Smooth muscle cell (in vitro differentiated cells): Measurements from ENCODE around the gene RNF224. TPM values are rescaled to one million over a fixed set of nuclear protein-coding genes. Genes with fewer than 3 reads are reported as not detected.

Experiments used
- DNase-seq: peaks from one replicate; lab custom pipeline; 2025; ENCODE audit not compliant: unreplicated experiment; lab: John Stamatoyannopoulos, UW
- H2AFZ ChIP-seq: fragments of 200-600 bp; sonication (generic); 2 replicates; pipeline ENCODE4 v1.6.0; 2016; ENCODE audit warnings: antibody characterized with exemption, low read depth, mild to moderate bottlenecking
- H3F3A ChIP-seq: fragments of 200-600 bp; sonication (generic); 2 replicates; pipeline ENCODE4 v1.6.0; 2017; ENCODE audit warnings: antibody characterized with exemption, low read depth
- H3K27ac ChIP-seq: fragments of 200-600 bp; sonication (generic); 2 replicates; pipeline ENCODE4 v1.5.1; 2016; ENCODE audit warnings: low read depth, mild to moderate bottlenecking
- H3K27me3 ChIP-seq: fragments of 200-600 bp; sonication (generic); 2 replicates; pipeline ENCODE4 v1.6.1; 2016; ENCODE audit warnings: low read depth, mild to moderate bottlenecking
- H3K36me3 ChIP-seq: fragments of 200-600 bp; sonication (generic); 2 replicates; pipeline ENCODE4 v1.5.1; 2016; ENCODE audit warnings: low read depth
- H3K4me1 ChIP-seq: fragments of 200-600 bp; sonication (generic); 2 replicates; pipeline ENCODE4 v1.5.1; 2016; ENCODE audit warnings: low read depth
- H3K4me2 ChIP-seq: fragments of 200-600 bp; sonication (generic); 2 replicates; pipeline ENCODE4 v1.6.0; 2016; ENCODE audit warnings: mild to moderate bottlenecking
- H3K4me3 ChIP-seq: fragments of 200-600 bp; sonication (generic); 2 replicates; pipeline ENCODE4 v1.5.1; 2016; ENCODE audit warnings: mild to moderate bottlenecking
- H3K79me2 ChIP-seq: fragments of 200-600 bp; sonication (generic); 2 replicates; pipeline ENCODE4 v1.6.0; 2016; ENCODE audit warnings: low read depth, mild to moderate bottlenecking
- H3K9ac ChIP-seq: fragments of 200-600 bp; sonication (generic); 2 replicates; pipeline ENCODE4 v1.6.0; 2016; ENCODE audit warnings: low read depth
- H3K9me3 ChIP-seq: fragments of 200-600 bp; sonication (generic); replicated peaks from 2 replicates; pipeline ENCODE4 v1.5.1; 2016; ENCODE audit warnings: low read depth
- H4K20me1 ChIP-seq: fragments of 200-600 bp; sonication (generic); 2 replicates; pipeline ENCODE4 v1.6.0; 2016; ENCODE audit warnings: low read depth
- WGBS: methylation state at CpG from one replicate; pipeline ENCODE4 v1.1.7; 2016; ENCODE audit warnings: low lambda C conversion rate; 5-methylcytosine and 5-hydroxymethylcytosine counted together
- polyA plus RNA-seq: library from polyadenylated mRNA; unstranded; fragments of >200 nt; fragmentation: Nextera tagmentation; extraction: Ambion mirVana; gene quantifications from 2 replicates; pipeline ENCODE4 v1.2.1, GENCODE V29; 2016
- total RNA-seq: library from RNA; depleted of rRNA; stranded (reverse); fragments of >200 nt; gene quantifications from 2 replicates; pipeline ENCODE4 v1.2.3, GENCODE V29; 2014
- TF ChIP-seq, protein P1 (sequence below): fragments of 200-600 bp; sonication (generic); IDR thresholded peaks from 2 replicates; pipeline ENCODE4 v1.5.1; 2017; ENCODE audit warnings: borderline replicate concordance, mild to moderate bottlenecking, antibody characterized with exemption; ENCODE audit not compliant: insufficient read depth, poor library complexity, severe bottlenecking

The RNF224 gene
- total and polyA plus RNA-seq, 2 experiments from 2014 or later = not detected

DNA sequence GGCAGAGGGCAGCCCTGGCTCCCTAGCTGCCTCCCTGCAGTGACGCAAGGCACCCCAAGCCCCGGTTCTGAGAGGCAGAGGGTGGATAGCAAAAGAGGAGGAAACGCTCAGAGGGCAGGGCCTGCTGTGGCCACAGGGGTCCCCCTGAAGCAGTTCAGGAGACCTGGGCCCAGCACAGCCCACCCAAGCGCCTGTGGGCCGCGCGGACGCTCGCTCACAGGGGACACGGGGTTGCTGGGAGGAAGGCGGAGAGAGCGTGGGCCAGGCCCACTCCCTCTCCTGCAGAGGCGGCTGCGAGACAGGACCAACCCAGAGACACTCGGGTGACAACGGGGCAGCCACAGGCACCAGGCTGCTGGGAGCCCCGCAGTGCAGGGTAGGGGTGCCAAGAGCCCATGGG is 47.5 kb upstream of the RNF224 start:
- H3K79me2 ChIP-seq = no peaks in the 10 kb centered on the region
- no peaks in the 10 kb centered on the region for H3K9me3 ChIP-seq
- H3K27ac ChIP-seq = no peak overlapping the region
- DNase-seq = no peak
- H3K4me3 ChIP-seq = no peak overlapping the region
- H3K9ac ChIP-seq = no peak overlapping the region
- 97% methylated on average over 17 of the region's 17 CpGs for WGBS
- no peak overlapping the region for H3K4me2 ChIP-seq
- TF ChIP-seq, protein P1, sequence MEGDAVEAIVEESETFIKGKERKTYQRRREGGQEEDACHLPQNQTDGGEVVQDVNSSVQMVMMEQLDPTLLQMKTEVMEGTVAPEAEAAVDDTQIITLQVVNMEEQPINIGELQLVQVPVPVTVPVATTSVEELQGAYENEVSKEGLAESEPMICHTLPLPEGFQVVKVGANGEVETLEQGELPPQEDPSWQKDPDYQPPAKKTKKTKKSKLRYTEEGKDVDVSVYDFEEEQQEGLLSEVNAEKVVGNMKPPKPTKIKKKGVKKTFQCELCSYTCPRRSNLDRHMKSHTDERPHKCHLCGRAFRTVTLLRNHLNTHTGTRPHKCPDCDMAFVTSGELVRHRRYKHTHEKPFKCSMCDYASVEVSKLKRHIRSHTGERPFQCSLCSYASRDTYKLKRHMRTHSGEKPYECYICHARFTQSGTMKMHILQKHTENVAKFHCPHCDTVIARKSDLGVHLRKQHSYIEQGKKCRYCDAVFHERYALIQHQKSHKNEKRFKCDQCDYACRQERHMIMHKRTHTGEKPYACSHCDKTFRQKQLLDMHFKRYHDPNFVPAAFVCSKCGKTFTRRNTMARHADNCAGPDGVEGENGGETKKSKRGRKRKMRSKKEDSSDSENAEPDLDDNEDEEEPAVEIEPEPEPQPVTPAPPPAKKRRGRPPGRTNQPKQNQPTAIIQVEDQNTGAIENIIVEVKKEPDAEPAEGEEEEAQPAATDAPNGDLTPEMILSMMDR = no peak
- no peaks in the 10 kb centered on the region for H4K20me1 ChIP-seq
- H3K4me1 ChIP-seq = no peaks in the 10 kb centered on the region
- no peak overlapping the region for H2AFZ ChIP-seq
- H3F3A ChIP-seq = no peaks in the 10 kb centered on the region
- H3K27me3 ChIP-seq = no peaks in the 10 kb centered on the region
- H3K36me3 ChIP-seq = no peaks in the 10 kb centered on the region

GRCh38 chr9:137180491-137180890 is 46.8 kb upstream of the RNF224 start:
- TF ChIP-seq, protein P1 = no peak
- no peak overlapping the region for H2AFZ ChIP-seq
- no peaks in the 10 kb centered on the region for H3F3A ChIP-seq
- H3K4me2 ChIP-seq = no peak overlapping the region
- no peak overlapping the region for H3K27ac ChIP-seq
- no peaks in the 10 kb centered on the region for H3K4me1 ChIP-seq
- WGBS = 96% methylated on average over 18 of the region's 20 CpGs
- no peaks in the 10 kb centered on the region for H3K36me3 ChIP-seq
- H3K4me3 ChIP-seq = no peak overlapping the region
- no peak for DNase-seq
- H3K79me2 ChIP-seq = no peaks in the 10 kb centered on the region
- H3K27me3 ChIP-seq = no peaks in the 10 kb centered on the region
- no peak overlapping the region for H3K9ac ChIP-seq
- no peaks in the 10 kb centered on the region for H3K9me3 ChIP-seq
- H4K20me1 ChIP-seq = no peaks in the 10 kb centered on the region

- DNase-seq = no peak
- Histone ChIP-seq H3K27ac (no peak overlapping the region), H3K27me3 (no peaks in the 10 kb centered on the region), H3K9me3 (no peaks in the 10 kb centered on the region), H4K20me1 (no peaks in the 10 kb centered on the region), H2AFZ (no peak overlapping the region), H3K4me3 (no peak overlapping the region), H3K79me2 (peaks cover 10% of the 10 kb centered on the region), H3K4me2 (no peak overlapping the region), H3K36me3 (no peaks in the 10 kb centered on the region), H3F3A (no peaks in the 10 kb centered on the region), H3K9ac (no peak overlapping the region), H3K4me1 (peaks cover under 1% of the 10 kb centered on the region)
- WGBS = 93% methylated on average over 22 of the region's 22 CpGs
- TF ChIP-seq, protein P1 = no peak
Measured at GRCh38 chr9:137181680-137182079, 45.6 kb upstream of the RNF224 start.

DNA sequence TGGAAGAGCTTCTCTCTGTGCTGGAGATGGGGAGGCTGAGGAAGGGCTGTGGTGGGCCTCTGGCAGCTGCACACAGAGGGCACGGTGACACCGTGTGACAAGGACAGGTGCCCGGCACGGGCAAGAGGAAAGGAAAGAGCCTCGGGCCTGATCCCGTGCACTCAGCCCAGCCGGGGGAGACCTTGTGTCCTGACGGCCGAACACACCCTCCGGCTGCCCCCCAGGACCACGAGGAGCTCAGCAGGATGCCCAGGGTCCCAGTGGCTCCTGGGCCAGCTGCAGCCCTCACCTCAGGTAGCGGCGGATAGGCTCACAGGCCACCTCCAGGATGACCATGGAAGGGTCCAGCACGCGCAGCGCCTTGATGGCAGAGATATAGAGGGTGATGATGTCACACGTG is 44.5 kb upstream of the RNF224 start:
- WGBS = 95% methylated on average over 17 of the region's 17 CpGs
- no peaks in the 10 kb centered on the region for H3F3A ChIP-seq
- peaks cover 12% of the 10 kb centered on the region for H3K4me1 ChIP-seq
- no peak overlapping the region for H3K4me3 ChIP-seq
- H2AFZ ChIP-seq = no peak overlapping the region
- H3K9ac ChIP-seq = no peak overlapping the region
- no peak for DNase-seq
- no peaks in the 10 kb centered on the region for H3K9me3 ChIP-seq
- no peak overlapping the region for H3K4me2 ChIP-seq
- H3K27ac ChIP-seq = no peak overlapping the region
- no peaks in the 10 kb centered on the region for H4K20me1 ChIP-seq
- H3K27me3 ChIP-seq = no peaks in the 10 kb centered on the region
- H3K36me3 ChIP-seq = no peaks in the 10 kb centered on the region
- TF ChIP-seq, protein P1 = no peak
- peaks cover 21% of the 10 kb centered on the region for H3K79me2 ChIP-seq
